ENCODE measurements around the gene IQCK.

IQCK gene

GRCh38 chr16:19841184-19841583 is 123.1 kb downstream of the IQCK start:
- no peak for DNase-seq

- no peak for DNase-seq
Measured at GRCh38 chr16:19842426-19843157, 124.5 kb downstream of the IQCK start.

GRCh38 chr16:19843371-19843770 is 125.3 kb downstream of the IQCK start:
- DNase-seq: no peak

GRCh38 chr16:19844945-19845641 is 127.0 kb downstream of the IQCK start:
- no peak for DNase-seq

DNA sequence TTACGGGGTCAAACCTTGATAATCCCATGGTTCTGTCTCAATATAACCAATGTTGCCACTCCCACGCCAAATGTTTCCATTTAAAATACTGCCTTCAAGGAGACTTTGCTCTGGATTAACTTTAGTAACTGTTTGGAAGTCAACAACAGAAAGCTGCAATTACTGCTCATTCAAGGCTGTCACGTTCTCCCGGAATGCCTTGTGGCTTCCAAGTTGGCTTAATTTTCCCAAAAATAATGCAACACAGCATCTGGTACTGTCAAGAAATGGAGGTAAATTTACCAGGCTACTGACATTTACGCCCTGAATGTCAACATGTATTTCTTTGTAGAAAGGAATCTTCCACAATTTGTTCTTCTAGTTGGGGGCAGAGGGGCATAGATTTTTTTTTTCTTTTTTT is 128.4 kb downstream of the IQCK start:
- no peak for DNase-seq

- no peak for DNase-seq
Measured at GRCh38 chr16:19848756-19849155, 130.7 kb downstream of the IQCK start.

GRCh38 chr16:19850131-19850817 is 132.2 kb downstream of the IQCK start:
- DNase-seq: no peak

- no peak for DNase-seq
Measured at GRCh38 chr16:19851476-19851875, 133.4 kb downstream of the IQCK start.

DNA sequence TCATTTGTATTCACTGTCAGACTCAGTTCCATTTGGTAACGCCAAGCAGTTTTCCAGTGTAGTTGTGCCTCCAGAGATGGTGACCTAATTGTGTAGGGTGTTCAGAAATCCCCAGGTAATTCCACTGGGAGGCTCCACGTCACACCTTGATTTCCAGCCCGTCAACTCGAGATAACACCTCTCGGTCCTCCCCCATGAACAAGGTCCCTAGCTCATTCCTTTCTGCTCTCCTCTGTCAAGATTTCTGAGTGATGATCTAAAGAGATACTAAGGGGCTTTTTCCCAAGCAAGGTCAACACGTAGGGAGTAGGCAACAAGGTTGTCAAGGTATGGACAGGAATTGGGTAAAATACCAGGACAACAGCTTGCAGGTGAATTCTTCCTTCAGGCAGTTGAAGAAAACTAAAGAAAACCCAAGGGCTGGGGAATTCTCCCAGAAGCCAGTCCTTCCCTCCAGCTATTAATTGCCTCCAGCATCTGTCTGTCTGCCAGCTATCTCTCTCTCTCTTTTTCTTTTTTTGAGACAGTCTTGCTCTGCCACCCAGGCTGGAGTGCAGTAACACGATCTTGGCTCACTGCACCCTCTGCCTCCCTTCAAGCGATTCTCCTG is 135.2 kb downstream of the IQCK start:
- DNase-seq: no peak

GRCh38 chr16:19853742-19854542 is 135.9 kb downstream of the IQCK start:
- no peak for DNase-seq

- DNase-seq: no peak
Measured at GRCh38 chr16:19854543-19854876, 136.4 kb downstream of the IQCK start.

DNA sequence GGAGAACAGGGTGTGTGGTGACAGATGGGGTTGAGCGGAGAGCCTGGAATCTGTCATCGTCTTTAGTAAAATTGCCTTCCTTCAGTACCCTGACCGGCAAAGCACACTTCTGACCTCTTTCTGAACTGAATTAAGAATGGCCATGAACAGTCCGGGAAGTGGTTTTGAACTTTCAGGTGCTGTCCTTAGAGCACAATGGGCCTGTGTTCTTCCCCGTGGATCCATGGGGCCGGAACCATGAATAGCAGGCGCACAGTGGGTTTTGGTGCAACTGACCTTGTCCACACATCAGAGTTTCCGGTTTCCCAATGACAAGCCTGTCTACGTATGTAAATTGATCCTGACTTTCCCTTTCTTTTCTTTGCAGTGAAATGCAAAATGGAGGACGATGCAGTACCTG is 138.0 kb downstream of the IQCK start:
- DNase-seq: no peak

DNA sequence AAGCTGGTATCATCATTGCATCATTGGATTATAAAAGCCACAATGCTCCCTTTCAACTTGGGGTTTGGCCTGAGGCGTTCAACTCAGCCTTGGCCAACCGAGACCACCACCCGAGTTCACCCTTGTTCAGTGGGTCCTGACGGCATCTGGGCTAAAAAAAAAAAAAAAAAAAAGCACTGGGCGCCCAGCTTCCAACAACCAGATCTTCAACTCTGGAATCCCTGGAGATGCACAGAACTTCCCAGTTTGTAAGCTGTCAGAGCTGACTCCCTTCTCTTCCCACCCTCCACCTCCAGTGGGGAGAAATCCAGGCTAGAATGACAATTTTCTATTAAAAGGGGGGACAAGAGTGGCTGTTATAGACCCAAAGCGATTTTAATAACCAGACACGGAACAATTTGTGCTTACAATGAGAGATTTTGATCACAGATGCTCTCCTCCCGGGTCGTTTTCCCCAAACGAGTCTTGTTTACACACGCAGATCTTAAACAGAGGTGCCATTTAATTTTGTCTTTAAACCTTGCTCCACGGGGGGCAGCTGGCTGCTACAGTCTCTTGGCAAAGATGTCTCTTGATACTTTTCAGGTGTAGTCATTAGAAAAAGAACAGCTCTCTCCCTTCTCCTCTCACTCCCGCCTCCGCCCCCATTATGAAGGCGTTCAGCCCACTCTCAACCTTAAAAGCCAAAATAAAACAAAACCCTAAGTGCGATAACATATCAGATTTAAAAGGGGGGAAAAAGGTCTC is 139.7 kb downstream of the IQCK start:
- DNase-seq: no peak

- no peak for DNase-seq
Measured at GRCh38 chr16:19858340-19859018, 140.4 kb downstream of the IQCK start.

DNA sequence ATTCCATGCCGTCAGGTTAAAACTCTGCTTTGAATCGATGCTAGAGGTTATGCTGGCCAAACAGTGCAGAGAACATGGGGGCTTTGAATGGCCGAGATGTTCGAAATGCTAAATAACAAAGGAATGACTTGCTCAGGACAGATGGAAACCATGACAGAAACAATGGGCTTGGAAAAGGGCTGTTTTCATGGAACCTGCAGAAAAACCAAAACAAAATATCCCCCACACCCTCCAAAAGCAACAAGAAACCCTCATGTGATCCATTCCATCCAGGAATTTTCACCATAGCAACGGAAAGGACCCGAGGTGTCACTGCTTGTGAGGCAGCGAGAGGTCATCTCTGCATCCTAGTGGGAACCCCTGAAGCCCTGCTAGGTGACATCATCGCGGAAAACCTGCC is 141.1 kb downstream of the IQCK start:
- no peak for DNase-seq

- no peak for DNase-seq
Measured at GRCh38 chr16:19859603-19860002, 141.5 kb downstream of the IQCK start.

DNA sequence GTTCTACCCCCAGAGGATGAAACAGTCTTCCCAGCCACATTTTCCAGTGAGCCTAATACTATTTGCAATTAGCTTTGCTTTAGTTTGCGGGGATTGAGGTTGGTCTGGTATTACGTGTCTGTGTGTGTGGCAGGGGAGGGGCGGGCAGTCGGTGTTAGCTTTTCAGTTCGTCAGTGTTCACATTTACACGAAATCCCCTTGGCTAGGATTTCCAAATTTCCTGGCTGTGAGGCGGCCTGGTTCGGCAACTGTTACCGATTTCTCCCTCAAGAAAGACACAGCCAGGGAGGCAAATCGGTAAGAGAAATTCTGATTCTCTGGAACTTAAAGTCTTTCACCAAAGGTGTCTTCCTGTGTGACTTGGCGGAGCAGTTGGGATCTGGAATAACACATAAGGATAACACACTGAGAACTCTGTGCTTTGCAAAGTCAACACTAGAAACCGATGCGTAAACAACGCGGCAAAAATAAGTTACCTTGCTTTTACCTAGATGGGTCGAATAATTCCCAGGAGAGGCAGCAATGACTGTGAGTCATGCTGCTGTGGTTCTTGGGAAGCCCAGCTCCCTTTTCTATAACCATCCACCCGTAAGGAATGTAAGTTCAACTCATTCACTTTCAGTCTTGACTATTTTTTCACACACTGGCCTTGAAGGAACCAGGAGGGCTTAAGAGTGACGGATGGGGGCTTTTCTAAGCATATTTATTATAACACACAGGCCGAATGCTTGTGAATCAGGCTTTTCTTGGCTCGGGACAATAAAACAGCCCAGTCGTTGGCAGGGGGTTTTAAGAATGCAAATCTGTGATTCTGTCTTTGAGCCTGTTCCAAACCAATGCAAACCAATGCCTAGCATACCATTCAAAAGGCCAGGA is 142.3 kb downstream of the IQCK start:
- no peak for DNase-seq

DNA sequence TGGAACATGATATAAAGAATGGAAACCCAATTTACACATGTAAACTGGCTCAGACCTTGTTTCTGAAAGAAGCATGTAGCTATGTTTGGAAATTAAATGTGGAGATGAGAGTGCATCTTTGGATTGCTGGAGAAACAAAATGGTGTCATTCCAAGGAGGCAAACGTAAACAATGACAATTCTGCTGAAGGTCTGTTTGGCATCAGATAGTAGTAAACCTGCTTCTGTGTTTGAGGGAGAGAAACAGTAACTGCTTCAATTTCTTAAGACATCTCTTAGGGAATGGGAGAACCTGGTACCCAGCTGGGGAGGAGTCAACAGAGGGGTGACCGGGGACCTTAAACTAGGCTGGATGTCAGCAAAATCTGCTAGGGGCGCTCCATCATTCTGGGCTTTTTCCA is 143.1 kb downstream of the IQCK start:
- DNase-seq: no peak

- DNase-seq: no peak
Measured at GRCh38 chr16:19861811-19862327, 143.8 kb downstream of the IQCK start.

DNA sequence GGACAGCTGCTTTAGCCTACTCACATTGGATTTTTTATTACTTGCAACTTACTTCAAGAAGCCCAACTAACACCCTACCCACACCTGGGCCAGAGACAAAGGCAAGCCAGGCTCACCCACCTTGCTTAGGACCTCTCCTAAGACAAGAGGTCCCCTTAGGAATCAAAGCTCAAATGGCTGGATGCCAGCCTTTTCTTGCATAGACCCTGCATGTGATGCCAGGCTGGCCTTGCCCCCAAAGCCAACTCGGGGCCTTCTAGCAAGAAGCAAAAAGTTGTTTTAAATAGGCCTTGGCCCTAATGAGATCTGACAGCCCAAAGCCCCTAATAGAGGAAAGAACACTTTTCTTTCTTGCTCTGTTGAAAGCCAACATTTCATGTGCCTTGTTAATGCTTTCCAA is 145.9 kb downstream of the IQCK start:
- no peak for DNase-seq
